HCT116 (cell line): ENCODE measurements around the gene EIF3F. TPM values are rescaled to one million over a fixed set of nuclear protein-coding genes. Genes with fewer than 3 reads are reported as not detected.

Experiments used
- ATAC-seq: fragments of 200-7000 bp; cut with Tn5 transposase; 2 replicates; pipeline ENCODE4 v1.9.1; 2020; ENCODE audit warnings: mild to moderate bottlenecking, moderate library complexity
- BruUV-seq: library from RNA; stranded (reverse); fragments of 400-500 nt; replicated peaks from 2 replicates; lab custom pipeline; 2021; lab: Mats Ljungman, UMichigan
- CTCF ChIA-PET: fragments of 300-600 bp; sonication (Branson Sonifier 250); formaldehyde crosslinking; loops from one replicate; lab custom pipeline; 2021; ENCODE audit warnings: antibody characterized with exemption; lab: Charles Lee
- POLR2A ChIA-PET: fragments of 300-600, 350-600 bp; sonication (Branson Sonifier 250); formaldehyde crosslinking; loops from one replicate; lab custom pipeline; 2021; ENCODE audit warnings: antibody characterized with exemption; lab: Charles Lee
- RAD21 ChIA-PET, 2 experiments: fragments of 300-600 bp; sonication (Branson Sonifier 250); formaldehyde crosslinking; loops; one replicate each; lab custom pipeline; 2023; ENCODE audit warnings: low total read pairs in 2 of 2; ENCODE audit not compliant: uncharacterized antibody in 2 of 2, unreplicated experiment in 2 of 2, low non-redundant PET in 1 of 2; lab: Charles Lee
- DNase-seq: peaks from one replicate; pipeline ENCODE4 v3.0.0-alpha.2; 2010; ENCODE audit warnings: low read depth, low spot score
- H2AFZ ChIP-seq: fragments of 200-600 bp; shearing (Covaris generic), sonication (generic); 2 replicates; pipeline ENCODE4 v1.6.1; 2017; ENCODE audit warnings: low read depth, mixed run types, mixed read lengths, antibody characterized with exemption, low read length; ENCODE audit not compliant: poor library complexity, severe bottlenecking
- H3K27ac ChIP-seq: 2 replicates; pipeline ENCODE4 v1.5.1; 2012; ENCODE audit warnings: low read depth, low read length
- H3K27me3 ChIP-seq: fragments of 200-600 bp; sonication (generic); 2 replicates; pipeline ENCODE4 v1.6.1; 2016; ENCODE audit warnings: mixed run types, low read length, mixed read lengths; ENCODE audit not compliant: insufficient read depth
- H3K36me3 ChIP-seq, 2 experiments: fragments of 200-500 bp in 1 of 2; fragments of 200-600 bp in 1 of 2; sonication (Bioruptor generic) in 1 of 2; sonication (generic) in 1 of 2; 2 replicates each; pipeline versions ENCODE4 v1.5.1 to v1.6.1; 2014 to 2016; ENCODE audit warnings: low read length in 2 of 2, inconsistent platforms in 1 of 2, mixed read lengths in 1 of 2, mixed run types in 1 of 2; ENCODE audit not compliant: insufficient read depth in 2 of 2, control insufficient read depth in 1 of 2
- H3K4me1 ChIP-seq, 2 experiments: fragments of 200-600 bp in 1 of 2; sonication (generic) in 1 of 2; 2 replicates each; pipeline versions ENCODE4 v1.5.1 to v1.6.1; 2012 to 2017; ENCODE audit warnings: low read length in 2 of 2, inconsistent platforms in 1 of 2, mild to moderate bottlenecking in 1 of 2, mixed read lengths in 1 of 2, mixed run types in 1 of 2, moderate library complexity in 1 of 2; ENCODE audit not compliant: insufficient read depth in 2 of 2, control insufficient read depth in 1 of 2
- H3K4me2 ChIP-seq: fragments of 200-600 bp; sonication (generic); 2 replicates; pipeline ENCODE4 v1.6.1; 2017; ENCODE audit warnings: mixed run types, low read length, mixed read lengths
- H3K4me3 ChIP-seq, 2 experiments: fragments of 200-600 bp in 1 of 2; sonication (generic) in 1 of 2; replicated peaks in 1 of 2; 2 replicates each; pipeline ENCODE4 v1.5.1; 2011 to 2016; ENCODE audit warnings: low read length in 2 of 2, control low read depth in 1 of 2, low read depth in 1 of 2, mild to moderate bottlenecking in 1 of 2, mixed read lengths in 1 of 2, mixed run types in 1 of 2
- H3K79me2 ChIP-seq: fragments of 200-600 bp; sonication (generic); 2 replicates; pipeline ENCODE4 v1.6.1; 2017; ENCODE audit warnings: mild to moderate bottlenecking, mixed run types, low read length, moderate library complexity, mixed read lengths; ENCODE audit not compliant: insufficient read depth
- H3K9ac ChIP-seq: fragments of 200-600 bp; sonication (generic); 2 replicates; pipeline ENCODE4 v1.6.1; 2016; ENCODE audit warnings: low read length, mixed read lengths
- H3K9me2 ChIP-seq: fragments of 200-600 bp; sonication (generic), shearing (Covaris generic); 2 replicates; pipeline ENCODE4 v1.6.1; 2017; ENCODE audit warnings: mixed run types, mild to moderate bottlenecking, moderate library complexity; ENCODE audit not compliant: insufficient read depth
- H3K9me3 ChIP-seq, 2 experiments: fragments of 200-500 bp in 1 of 2; fragments of 200-600 bp in 1 of 2; sonication (Bioruptor generic) in 1 of 2; sonication (generic) in 1 of 2; 2 replicates each; pipeline ENCODE4 v1.6.1; 2014 to 2017; ENCODE audit warnings: low read length in 2 of 2, mixed read lengths in 2 of 2, inconsistent platforms in 1 of 2, low read depth in 1 of 2, mild to moderate bottlenecking in 1 of 2, mixed run types in 1 of 2, moderate library complexity in 1 of 2; ENCODE audit not compliant: control insufficient read depth in 1 of 2, insufficient read depth in 1 of 2
- H4K20me1 ChIP-seq: fragments of 200-600 bp; sonication (generic), shearing (Covaris generic); 2 replicates; pipeline ENCODE4 v1.6.1; 2017; ENCODE audit warnings: mixed run types, mild to moderate bottlenecking, moderate library complexity; ENCODE audit not compliant: insufficient read depth
- CEBPB ChIP-seq: IDR thresholded peaks from 2 replicates; pipeline ENCODE4 v1.6.1; 2012; ENCODE audit warnings: low read depth
- EGR1 ChIP-seq: IDR thresholded peaks from 2 replicates; pipeline ENCODE4 v1.6.1; 2012; ENCODE audit warnings: low read depth
- ELF1 ChIP-seq: IDR thresholded peaks from 2 replicates; pipeline ENCODE4 v1.6.1; 2012; ENCODE audit warnings: low read depth, borderline replicate concordance
- POLR2AphosphoS5 ChIP-seq: IDR thresholded peaks from 2 replicates; pipeline ENCODE4 v1.6.1; 2011; ENCODE audit warnings: mild to moderate bottlenecking, low read depth, low read length, moderate library complexity
- RAD21 ChIP-seq: IDR thresholded peaks from 2 replicates; pipeline ENCODE4 v1.6.1; 2012; ENCODE audit warnings: low read depth, mild to moderate bottlenecking
- SIN3A ChIP-seq: IDR thresholded peaks from 2 replicates; pipeline ENCODE4 v1.6.1; 2012; ENCODE audit warnings: low read depth
- ZNF274 ChIP-seq: fragments of 200-500 bp; sonication (Bioruptor generic); IDR thresholded peaks from 2 replicates; pipeline ENCODE4 v1.6.1; 2014; ENCODE audit warnings: mild to moderate bottlenecking, low read depth, low read length, inconsistent platforms
- intact Hi-C: fragments of 100-400 bp; cut with micrococcal nuclease; formaldehyde crosslinking; loops from 2 replicates; pipeline ENCODE4 v1.10.0; 2022
- total RNA-seq: library from RNA; stranded (reverse); gene quantifications from one replicate; pipeline ENCODE4 v1.2.1, GENCODE V29; 2021; ENCODE audit not compliant: unreplicated experiment
- TF ChIP-seq, protein P1 (sequence below), 3 experiments: fragments of 200-600 bp in 1 of 3; sonication (generic) in 1 of 3; IDR thresholded peaks in 2 of 3; conservative IDR thresholded peaks in 1 of 3; 2 replicates each; pipeline ENCODE4 v1.5.1; 2012 to 2017; ENCODE audit warnings: low read depth in 2 of 3, low read length in 2 of 3, antibody characterized with exemption in 1 of 3, borderline replicate concordance in 1 of 3, control low read depth in 1 of 3, mild to moderate bottlenecking in 1 of 3, mixed read lengths in 1 of 3, mixed run types in 1 of 3, moderate library complexity in 1 of 3; ENCODE audit not compliant: insufficient read depth in 1 of 3
- TF ChIP-seq, protein P2 (sequence below): IDR thresholded peaks from 2 replicates; pipeline ENCODE4 v1.6.1; 2012

The EIF3F gene
- total RNA-seq, 1 experiment from 2014 or later, result 313 TPM

DNA sequence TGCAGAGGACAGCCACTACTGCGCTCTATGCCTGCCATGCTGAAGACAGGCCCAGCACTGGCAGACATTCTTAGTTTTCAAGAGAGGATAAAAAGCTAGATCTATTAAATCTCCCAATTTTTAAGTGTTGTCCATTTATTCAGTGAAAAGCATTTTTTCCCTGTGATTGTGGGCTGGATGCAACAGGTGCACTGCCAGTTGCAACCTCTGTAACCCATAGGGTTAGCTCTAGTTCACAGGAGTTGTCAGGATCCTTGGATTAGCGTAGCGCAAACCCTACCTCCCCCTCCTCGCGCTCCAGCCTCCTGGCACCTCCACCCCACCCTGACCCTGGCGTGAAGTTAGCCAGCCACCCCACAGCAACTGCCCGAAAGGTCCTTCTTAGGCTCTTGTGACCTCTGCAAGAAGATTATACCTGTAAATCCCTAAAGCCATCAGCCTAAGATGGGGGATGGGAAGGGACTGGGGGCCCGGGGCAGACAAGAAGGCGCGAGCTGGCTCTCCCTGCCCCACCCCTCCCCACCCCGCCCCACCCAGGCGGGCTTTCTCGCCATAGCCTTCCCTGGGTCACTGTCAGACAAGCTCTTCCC lies 30.9 kb downstream of the EIF3F start:
- no peak overlapping the region for H2AFZ ChIP-seq
- H3K4me2 ChIP-seq, result no peak overlapping the region
- no peaks in the 10 kb centered on the region for H3K36me3 ChIP-seq
- RAD21 ChIA-PET, result no interaction called here
- POLR2A ChIA-PET, result no interaction called here
- H3K79me2 ChIP-seq, result no peaks in the 10 kb centered on the region
- H3K27me3 ChIP-seq, result peaks cover 3% of the 10 kb centered on the region; the same call in 1 of the 2 replicates
- no peak overlapping the region for H3K9ac ChIP-seq
- DNase-seq (no peak), ATAC-seq (no peak)
- no peaks in the 10 kb centered on the region for H4K20me1 ChIP-seq
- no TSS peak for BruUV-seq
- no peaks in the 10 kb centered on the region for H3K9me2 ChIP-seq
- no peak overlapping the region for H3K27ac ChIP-seq
- H3K9me3 ChIP-seq, result no peaks in the 10 kb centered on the region
- CTCF ChIA-PET, result interaction anchor here (0.6 to 1.9 kb wide), 5 partner anchors 12 to 82 kb away, joined by 3 to 5 read pairs (median 4); no protein-coding TSS in a partner anchor
- TF ChIP-seq EGR1 (no peak), CEBPB (no peak), SIN3A (no peak), POLR2AphosphoS5 (no peak), ZNF274 (no peak), ELF1 (no peak), RAD21 (no peak)
- TF ChIP-seq, protein P1, sequence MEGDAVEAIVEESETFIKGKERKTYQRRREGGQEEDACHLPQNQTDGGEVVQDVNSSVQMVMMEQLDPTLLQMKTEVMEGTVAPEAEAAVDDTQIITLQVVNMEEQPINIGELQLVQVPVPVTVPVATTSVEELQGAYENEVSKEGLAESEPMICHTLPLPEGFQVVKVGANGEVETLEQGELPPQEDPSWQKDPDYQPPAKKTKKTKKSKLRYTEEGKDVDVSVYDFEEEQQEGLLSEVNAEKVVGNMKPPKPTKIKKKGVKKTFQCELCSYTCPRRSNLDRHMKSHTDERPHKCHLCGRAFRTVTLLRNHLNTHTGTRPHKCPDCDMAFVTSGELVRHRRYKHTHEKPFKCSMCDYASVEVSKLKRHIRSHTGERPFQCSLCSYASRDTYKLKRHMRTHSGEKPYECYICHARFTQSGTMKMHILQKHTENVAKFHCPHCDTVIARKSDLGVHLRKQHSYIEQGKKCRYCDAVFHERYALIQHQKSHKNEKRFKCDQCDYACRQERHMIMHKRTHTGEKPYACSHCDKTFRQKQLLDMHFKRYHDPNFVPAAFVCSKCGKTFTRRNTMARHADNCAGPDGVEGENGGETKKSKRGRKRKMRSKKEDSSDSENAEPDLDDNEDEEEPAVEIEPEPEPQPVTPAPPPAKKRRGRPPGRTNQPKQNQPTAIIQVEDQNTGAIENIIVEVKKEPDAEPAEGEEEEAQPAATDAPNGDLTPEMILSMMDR (IDR thresholded peaks at IDR 0.05 in 2 of 3, conservative IDR thresholded peaks at IDR 0.05 in 1 of 3; ENCODE audit: borderline replicate concordance in 1 of 3, insufficient read depth in 1 of 3, low read depth in 2 of 3, low read length in 2 of 3), result no peak
- TF ChIP-seq, protein P2, sequence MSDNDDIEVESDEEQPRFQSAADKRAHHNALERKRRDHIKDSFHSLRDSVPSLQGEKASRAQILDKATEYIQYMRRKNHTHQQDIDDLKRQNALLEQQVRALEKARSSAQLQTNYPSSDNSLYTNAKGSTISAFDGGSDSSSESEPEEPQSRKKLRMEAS, result no peak
- intact Hi-C loops, result no loop called here
- no peak overlapping the region for H3K4me3 ChIP-seq
- H3K4me1 ChIP-seq, result no peaks in the 10 kb centered on the region
